SIG-M5 treated with dmso at 0.1 percent for 504 hours (cell line): ENCODE data around the gene SERPINA9.
"Not testable (repeated sequence)": the region's sequence is repeated elsewhere in the genome, so short reads cannot be mapped to it uniquely, and the experiment has no call there.

Experiments used
- DNase-seq: peaks from one replicate; lab custom pipeline; 2025; ENCODE audit not compliant: unreplicated experiment; lab: John Stamatoyannopoulos, UW

The SERPINA9 gene

GRCh38 chr14:94486883-94487282 is 10.9 kb upstream of the SERPINA9 start:
- no peak for DNase-seq

DNA sequence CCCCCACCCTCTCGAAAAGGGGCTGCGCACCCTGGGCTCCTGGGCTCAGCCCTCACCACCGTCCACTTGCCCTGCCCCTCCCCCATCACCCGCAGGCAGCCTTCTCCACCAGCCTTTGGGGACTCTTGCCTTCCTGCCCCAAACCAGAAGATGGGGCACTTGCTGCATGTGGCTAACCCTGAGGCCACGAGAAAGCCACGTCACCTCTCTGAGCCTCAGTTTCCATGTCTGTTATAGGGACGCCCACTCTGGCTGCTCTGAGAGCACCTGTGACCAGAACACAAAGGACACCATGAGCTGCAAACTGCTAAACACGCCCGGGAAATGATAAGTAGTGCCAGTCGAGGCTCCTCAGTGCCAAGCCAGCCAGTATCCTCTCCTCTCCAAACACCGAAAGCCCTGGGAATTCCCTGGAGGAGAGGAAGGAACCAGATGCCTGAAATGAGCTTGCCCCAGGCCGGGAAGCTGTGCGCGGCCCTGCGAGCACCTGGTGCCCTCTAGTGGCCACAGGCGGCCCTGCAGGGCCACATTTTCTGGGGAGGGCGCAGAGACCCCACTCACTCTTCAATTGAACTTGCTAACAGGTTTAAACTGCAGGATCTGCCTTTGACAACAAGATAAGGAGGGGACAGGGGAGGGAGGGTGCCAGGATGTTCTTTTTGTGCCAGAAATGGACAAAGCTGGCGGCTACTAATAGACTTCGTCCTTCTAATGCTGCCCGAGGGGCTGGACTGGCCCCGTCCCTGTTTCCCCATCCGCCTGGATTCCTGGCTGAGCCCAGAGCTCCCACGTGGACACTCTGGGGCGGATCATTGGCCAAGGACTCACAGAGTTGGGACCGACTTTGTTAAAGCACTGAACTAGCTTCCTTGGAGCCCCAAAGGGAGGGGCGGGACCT is 10.2 kb upstream of the SERPINA9 start:
- no peak for DNase-seq

- DNase-seq = no peak
Measured at GRCh38 chr14:94484481-94484880, 8.5 kb upstream of the SERPINA9 start.

- no peak for DNase-seq
Measured at GRCh38 chr14:94483729-94484275, 7.8 kb upstream of the SERPINA9 start.

DNA sequence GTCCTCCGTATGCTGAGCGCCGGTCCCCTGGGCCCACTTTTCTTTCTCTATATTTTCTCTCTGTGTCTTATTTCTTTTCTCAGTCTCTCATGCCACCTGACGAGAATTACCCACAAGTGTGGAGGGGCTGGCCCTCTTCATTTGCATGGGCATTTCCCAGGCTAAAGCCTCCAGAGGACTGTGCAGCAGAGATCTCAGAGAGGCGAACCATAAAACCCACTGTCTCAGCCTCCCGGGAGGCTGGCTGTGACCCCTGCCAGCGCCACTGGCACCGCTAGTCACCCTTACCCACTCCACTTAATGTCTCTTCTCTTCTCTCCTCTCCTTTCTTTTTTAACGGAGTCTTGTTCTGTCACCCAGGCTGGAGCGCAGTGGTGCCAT is 7.1 kb upstream of the SERPINA9 start:
- DNase-seq = no peak

GRCh38 chr14:94482132-94483070 is 6.4 kb upstream of the SERPINA9 start:
- not testable (repeated sequence) for DNase-seq

- DNase-seq = no peak
Measured at GRCh38 chr14:94481468-94482131, 5.6 kb upstream of the SERPINA9 start.

DNA sequence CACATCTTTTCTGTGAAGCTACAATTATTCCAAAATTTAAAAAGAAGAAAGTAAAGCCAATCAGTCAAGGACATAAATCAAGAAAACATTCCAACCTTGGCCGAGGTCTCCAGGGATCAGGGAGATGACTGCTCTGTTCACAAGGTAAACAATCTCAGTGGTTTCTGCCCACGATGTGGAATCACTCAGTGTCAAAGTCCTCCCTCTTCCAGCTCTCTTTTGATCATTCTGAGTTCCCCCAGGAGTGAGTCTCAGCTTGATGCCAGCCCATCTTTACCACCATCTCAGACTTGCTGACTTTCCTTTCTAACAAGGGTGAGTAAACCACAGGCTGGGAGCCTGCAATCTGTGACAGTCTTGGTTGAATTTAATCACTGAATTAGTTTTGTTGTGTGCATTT is 4.8 kb upstream of the SERPINA9 start:
- no peak for DNase-seq

DNA sequence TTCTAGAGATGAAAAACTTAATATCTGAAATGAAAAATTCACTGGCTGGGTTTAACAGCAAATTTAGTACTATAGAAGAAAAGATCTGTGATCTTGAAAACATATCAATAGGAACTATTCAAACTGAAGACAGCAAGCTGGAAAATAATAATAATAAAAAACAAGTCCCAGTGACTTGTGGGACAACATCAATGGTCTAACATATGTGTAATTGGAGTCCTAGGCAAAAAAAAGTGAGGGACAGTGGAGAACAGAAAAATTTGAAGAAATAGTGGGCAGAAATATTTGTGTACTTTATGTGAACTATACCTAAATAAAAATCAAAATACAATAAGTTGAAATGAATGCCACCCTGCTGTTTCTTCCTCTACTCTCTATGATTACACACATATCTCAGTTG is 2.4 kb upstream of the SERPINA9 start:
- DNase-seq = no peak

- no peak for DNase-seq
Measured at GRCh38 chr14:94474581-94475031, 1.4 kb downstream of the SERPINA9 start.

- DNase-seq = peak; percentile 57
Measured at GRCh38 chr14:94473666-94474410, 2.2 kb downstream of the SERPINA9 start.

DNA sequence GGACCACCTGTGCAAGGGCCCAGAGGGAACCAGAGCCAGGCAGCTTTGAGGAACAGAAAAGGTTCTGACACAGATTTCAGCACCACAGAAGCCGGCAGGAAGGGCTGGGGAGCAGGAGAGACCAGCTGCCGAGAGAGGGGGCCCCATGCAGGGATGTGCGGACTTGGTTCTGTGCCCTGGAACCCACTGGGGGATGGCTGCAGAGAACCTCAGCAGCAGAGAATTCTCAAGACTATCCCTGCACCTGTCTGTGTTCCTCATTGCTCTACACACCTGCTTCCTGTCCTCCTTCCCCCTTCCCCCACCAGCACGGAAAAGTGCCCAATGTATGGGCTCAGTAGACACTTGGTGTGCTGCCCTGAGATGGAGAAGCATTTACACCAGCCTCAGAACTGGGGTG is 3.2 kb downstream of the SERPINA9 start:
- DNase-seq = no peak

DNA sequence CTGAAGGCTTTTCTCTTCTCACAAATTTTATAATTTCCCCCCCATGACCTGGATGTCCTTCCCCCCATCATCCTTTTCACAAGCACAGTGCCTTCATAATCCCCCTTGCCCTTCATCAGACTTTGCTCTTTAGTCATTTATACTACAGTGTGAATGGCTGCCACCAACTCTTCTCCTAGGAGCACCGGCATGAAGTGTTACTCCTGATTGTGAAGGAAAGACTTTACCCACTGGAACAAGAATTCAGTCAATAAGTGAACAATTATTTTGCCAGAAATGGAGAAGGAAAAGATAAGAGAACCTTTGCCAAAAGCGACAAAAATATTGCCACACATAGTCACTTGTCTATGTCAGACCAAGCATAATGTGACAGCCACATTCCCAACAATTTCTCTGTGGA is 5.0 kb downstream of the SERPINA9 start:
- no peak for DNase-seq

GRCh38 chr14:94470311-94470710 is 5.7 kb downstream of the SERPINA9 start:
- no peak for DNase-seq

DNA sequence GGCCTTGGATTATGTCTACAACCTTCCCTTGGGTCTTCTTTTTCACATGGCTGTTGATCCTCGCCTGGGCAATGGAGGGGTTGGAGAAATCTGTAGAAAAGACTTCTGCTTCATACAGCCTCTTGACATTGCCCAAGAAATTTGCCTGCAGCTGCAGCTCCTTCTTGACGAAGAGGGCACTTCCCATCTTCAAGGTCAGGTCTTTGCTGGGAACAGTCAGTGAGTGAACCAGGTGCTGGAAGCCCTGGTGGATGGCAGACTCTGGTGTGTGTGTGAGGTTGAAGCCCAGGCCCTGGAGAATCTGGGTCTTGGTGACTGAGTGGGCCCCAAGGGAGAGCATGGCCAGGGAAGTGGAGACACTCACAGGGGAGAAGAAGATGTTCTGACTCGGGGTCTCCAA is 6.7 kb downstream of the SERPINA9 start:
- no peak for DNase-seq

DNA sequence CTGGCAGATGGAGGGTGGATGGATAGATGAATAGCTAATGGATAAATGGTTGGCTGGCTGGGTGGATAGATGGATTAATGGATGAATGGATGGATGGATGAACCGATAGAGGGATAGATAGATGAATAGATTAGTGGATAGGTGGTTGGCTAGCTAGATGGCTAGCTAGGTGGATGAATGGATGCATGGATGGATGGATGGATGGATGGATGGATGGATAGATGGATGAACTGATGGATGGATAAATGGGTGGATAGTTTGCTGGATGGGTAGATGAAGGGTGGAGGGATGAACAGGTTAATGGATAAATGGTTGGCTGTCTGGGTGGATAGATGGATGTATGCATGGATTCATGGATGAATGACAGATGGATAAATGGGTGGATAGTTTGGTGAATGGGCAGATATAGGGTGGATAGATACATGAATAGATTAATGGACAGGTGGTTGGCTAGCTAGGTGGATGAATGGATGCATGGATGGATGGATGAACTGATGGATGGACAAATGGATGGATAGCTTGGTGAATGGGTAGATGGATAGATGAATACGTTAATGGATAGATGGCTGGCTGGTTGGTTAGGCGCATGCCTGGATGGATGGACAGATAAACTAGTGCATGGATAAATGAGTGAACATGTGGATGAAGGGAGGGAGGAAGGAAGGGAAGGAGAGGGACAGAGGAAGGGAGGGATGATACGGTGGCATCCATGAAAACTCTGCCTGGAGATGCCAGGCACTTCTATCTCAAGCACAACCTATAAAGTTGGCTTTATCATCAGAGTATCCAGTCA is 8.1 kb downstream of the SERPINA9 start:
- no peak for DNase-seq

DNA sequence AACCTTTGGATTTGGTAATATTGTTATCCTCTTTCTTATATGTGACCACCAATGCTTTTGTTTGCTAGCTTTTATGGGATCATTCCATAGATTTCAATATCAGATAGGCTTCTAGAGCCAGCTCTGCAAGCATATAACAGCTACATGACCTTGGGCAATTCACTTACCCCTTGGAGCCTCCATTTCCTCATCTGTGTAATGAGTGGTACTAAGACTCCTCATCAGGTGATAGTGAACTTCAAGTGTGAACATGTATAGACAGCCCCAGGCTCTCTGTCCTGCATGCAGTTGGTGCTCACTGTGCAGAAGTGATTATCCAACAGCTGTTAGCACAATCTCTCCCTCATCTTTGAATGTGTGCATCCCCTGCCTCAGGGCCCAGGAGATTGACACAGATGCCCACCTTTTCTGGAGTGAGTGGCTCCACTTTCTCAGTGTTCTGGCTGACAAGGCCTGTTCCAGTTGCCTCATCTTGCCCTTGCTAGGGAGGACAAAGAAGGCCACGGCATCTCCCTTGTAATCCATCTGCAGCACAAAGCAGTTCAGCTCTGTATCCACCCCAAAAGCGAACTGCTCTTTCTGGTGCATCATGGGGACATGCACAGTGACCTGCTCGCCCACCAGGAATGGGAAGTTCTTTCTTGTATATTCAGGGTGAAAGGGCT is 9.2 kb downstream of the SERPINA9 start:
- no peak for DNase-seq

GRCh38 chr14:94465042-94465441 is 11.0 kb downstream of the SERPINA9 start:
- no peak for DNase-seq

GRCh38 chr14:94464290-94464689 is 11.7 kb downstream of the SERPINA9 start:
- DNase-seq = no peak
